HG03060 (cell line): ENCODE measurements around the gene DBX1.
"Not testable (repeated sequence)": the region's sequence is repeated elsewhere in the genome, so short reads cannot be mapped to it uniquely, and the experiment has no call there.

Source experiments
- ATAC-seq: cut with Tn5 transposase; IDR thresholded peaks from one replicate; pipeline ENCODE4 v1.9.1; 2021; ENCODE audit warnings: low read depth, moderate number of reproducible peaks; ENCODE audit not compliant: unreplicated experiment

DBX1 gene

DNA sequence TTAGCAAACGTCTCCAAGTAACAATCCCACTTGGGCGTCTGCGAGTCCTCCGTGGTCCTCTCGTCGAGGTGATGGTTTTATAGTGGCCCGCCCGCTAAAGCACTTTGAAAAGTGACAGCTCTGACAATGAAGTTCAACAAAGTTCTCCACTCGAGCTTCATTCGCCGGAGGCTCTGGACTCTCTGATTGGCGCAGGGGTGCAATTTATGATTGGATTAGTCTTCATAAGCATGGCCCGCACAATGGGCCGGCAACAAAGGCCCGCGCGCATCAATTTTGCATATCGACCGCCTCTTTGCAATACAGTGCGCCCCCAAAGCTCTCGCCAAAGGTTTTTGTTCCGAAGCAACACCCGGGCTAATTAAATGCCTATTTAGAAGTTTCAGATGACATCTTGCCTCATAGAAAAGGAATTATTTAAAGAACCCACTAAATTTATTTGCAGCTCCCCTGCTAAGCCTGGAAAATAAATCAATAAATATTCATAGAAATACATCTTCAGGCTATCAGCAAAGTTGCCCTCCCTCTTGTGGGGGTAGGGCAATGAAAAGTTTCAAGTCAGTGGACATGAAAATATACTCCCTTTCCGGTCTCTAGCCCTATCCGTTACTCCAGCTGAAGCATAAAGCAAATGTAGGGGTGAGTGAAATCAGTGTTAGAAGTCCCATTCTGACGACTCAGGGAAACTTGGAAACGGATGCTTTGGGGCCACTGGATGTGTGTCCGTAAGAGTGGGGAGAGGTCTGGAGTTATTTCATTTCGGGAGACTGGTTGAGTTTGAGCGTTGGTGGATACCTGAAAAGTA, at the start of gene DBX1:
Gene DBX1 (minus strand): TSS at position 51 of the 805 bp plus-strand sequence. CDS start 151 bp downstream, outside the sequence.
- no peak for ATAC-seq

DNA sequence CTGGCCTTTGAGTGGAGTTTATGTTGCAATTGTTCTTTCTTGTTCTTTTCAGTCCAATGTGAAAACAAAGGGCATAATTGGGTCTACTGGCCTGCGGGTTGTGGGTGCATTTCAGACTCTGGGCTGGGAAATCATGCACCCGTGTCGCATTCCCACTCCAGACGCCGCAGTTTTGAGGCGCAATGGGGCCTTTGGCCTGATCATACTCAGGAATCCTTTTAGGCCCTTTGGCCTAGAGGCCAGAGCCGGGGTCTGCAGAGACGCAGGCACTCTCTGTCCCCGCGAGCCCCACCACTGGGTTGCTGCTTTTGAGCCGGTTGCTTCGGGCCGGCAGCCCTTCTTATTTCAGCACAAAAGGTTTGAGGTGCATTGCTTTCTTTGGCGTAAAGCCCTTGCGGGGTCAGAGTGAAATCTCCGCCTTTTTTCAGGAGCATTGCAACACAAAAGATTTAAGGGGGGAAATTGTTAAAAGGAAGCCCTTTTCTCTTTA, 48.4 kb upstream of the DBX1 start:
- no peak for ATAC-seq

DNA sequence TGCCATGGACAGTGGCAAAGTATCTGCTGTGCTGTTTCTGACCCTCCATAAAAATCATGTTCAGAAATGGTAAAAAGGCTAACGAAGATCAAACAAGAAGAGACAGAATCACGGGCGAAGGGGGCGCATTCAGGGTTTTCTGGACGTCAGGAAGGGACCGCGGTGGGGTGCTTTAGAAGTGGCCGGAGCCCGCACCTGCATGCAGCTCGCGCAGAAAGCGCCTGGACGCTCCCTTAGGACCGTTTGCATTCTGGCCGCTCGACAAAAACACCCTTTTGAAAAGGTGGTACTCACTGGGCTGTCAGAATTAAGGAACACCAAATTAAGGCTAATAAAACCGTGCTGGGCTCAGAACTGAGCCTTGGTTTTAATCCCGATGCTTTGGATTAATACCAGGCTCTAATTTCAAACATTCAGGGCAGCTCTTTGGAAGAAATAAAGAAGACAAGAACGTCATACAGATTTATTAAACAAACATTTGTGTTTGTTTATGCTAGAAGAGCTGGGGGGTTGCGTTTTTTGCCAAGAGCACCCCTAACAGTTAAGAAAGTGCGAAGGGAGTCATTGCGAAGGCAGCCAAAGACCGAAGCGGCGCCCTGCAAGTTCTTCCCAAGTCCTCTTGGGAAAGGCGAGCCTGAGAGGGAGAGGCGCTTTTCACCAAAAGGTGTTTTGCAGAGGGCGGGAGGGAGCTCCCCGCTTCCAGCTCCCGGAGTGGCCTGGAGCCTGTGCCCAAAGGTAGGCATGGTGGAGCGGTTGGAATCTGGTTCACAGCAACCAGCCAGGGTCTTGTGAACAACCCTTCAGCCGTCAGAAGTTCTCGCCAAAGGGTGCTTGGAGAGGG, 47.7 kb upstream of the DBX1 start:
- no peak for ATAC-seq

- ATAC-seq, result no peak
These were observed 45.5 kb upstream of the DBX1 start for GRCh38 chr11:20205807-20206206.

GRCh38 chr11:20204681-20205080, 44.4 kb upstream of the DBX1 start:
- no peak for ATAC-seq

DNA sequence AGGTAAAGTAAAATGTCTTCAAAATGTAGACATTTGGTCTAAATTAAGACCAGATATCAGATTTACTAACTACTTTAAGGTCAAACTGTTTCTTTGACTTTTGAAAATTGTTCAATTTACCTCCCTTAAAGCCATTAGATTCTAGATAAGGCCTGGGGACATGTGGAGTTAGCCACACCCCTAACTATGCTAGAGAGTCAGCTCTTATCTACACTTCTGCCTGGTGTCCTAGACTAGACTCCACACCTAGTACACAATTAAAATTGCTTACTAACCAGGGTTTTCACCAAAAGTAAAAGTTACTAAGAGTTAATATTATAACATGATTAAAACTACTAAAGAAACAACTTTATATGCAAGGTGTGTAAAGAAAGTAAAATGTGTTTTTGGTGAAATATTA, 43.6 kb upstream of the DBX1 start:
- ATAC-seq, result no peak

GRCh38 chr11:20201231-20201630, 41.0 kb upstream of the DBX1 start:
- no peak for ATAC-seq

DNA sequence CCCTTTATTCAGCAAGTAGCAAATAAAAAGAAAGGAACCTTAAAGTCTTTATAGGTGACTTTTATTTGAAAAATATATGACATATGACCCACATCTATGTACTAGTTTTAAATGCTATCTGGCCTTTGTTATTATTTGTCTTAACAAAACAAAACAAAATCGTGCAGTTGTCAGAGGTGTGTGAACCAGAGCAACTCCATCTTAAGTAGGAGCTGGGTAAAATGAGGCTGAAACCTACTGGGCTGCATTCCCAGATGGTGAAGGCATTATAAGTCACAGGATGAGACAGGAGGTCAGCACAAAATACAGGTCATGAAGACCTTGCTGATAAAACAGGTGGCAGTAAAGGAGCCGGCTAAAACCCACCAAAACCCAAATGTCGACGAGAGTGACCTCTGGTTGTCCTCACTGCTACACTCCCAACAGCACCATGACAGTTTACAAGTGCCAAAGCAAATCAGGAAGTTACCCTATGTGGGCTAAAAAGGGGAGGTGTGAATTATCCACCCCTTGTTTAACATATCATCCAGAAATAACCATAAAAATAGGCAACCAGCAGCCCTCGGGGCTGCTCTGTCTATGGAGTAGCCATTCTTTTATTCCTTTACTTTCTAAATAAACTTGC, 40.2 kb upstream of the DBX1 start:
- not testable (repeated sequence) for ATAC-seq

DNA sequence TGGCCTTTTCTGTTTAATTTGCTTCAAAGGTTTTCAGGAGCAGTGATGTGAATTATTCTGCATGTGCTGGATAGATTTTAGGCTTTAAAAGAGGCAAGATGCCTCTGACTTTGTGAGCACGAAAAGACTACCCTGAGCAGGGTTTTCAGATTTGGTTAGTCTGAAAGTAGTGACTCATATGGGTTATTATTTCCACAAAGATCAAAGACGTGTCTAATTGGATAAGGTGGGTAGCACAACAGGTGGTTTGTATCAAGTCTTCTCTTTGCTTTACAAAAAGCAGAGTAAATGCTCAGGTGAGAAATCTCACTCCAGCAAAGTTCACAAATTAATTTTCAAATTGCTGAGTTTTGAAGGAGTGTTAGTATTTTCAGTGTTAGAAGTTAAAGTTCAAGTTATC, 37.6 kb upstream of the DBX1 start:
- peak; percentile 57 for ATAC-seq

GRCh38 chr11:20194470-20194869, 34.2 kb upstream of the DBX1 start:
- ATAC-seq, result no peak

DNA sequence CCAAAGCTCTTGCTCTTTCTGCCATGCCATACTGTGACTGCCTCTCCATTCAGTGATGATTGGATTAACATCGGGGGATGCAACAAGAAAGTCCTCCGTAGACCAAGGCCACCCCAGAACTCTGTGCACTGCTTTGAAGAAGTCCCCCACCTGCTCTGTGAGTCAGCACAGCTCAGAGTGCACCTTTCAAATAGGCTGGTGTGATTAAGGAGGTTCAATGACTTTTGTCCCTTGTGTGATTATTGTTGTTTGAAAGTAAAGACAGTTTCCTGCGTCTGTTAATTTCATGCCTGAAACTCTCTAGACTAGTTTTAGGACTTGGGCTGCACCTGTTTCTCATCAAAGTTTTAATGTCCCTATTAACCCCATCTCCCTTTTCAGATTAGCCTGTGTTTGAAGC, 33.0 kb upstream of the DBX1 start:
- no peak for ATAC-seq

GRCh38 chr11:20192641-20193040, 32.4 kb upstream of the DBX1 start:
- ATAC-seq, result no peak

GRCh38 chr11:20192151-20192550, 31.9 kb upstream of the DBX1 start:
- ATAC-seq, result no peak

- ATAC-seq, result no peak
These were observed 18.7 kb upstream of the DBX1 start for GRCh38 chr11:20178976-20179375.

DNA sequence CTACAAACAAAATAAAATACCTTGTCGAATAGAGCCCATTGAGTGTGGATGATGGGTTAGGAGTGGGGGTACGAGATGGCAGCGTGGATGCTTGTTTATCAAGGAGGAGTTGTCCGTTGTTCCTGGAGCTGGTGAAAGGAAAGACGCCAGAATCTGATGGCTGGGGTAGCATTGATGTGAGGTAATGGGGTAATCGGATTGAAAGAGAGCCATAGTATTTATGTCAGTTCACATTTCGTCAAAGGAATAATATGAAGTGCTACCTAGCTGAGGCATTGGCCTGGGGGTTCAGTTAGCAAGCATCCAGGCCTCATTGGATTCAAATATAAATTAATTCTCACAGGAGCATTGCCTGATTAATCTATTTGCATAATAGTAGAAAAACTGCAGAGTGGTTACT, 16.9 kb upstream of the DBX1 start:
- no peak for ATAC-seq

DNA sequence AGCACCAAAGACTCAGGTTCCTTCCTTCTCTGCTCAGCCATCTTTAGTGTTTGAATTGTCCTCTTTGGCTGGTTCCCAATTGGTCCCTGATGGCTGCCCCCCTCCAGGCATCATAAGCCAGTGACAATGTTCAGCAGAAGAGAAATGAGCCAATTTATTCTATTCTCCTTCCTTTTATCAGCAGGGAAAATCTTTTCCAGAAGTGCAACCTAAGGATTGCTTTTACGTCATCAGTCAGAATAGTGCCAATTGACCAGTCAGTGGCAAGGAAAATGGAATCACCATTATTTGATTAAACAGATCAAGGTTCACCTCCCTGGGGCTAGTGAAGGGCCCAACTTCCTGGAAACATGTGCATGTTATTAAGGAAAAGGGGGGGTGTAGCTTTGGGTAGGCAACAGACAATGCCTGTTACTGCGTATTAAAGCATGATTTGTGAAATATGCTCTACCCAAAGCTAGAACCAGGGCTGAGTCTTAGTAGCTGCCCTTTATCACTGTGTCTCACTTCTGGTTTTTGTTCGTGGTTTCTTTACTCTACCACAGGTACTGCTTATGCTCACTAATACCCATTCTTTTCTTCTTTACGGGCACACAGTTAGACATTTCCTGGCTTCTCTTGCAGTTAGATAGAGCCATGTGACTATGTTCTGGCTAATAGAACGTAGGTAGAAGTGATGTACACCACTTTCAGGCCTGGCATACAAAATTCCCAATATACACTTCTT, 12.6 kb upstream of the DBX1 start:
- no peak for ATAC-seq

GRCh38 chr11:20163783-20164481, 3.7 kb upstream of the DBX1 start:
- no peak for ATAC-seq

- no peak for ATAC-seq
These were observed 2.8 kb upstream of the DBX1 start for GRCh38 chr11:20162824-20163782.
